Thoracic aorta (tissue), 2 donors: ENCODE measurements around the gene KAZN. TPM values are rescaled to one million over a fixed set of nuclear protein-coding genes. Genes with fewer than 3 reads are reported as not detected.

Experiments
- ATAC-seq: fragments of 150-250 bp; one replicate; pipeline ENCODE4 v1.8.0; 2017; ENCODE audit warnings: low read depth; ENCODE audit not compliant: insufficient number of reproducible peaks, low FRiP score
- DNase-seq: peaks from one replicate; pipeline ENCODE4 v3.0.0-alpha.2; 2020; ENCODE audit warnings: low spot score
- H3K27ac ChIP-seq, 2 donors: fragments of 200-600 bp; sonication (generic); 1 replicate in 1 of 2; 2 replicates in 1 of 2; pipeline ENCODE4 v1.5.1; 2016; ENCODE audit warnings: mild to moderate bottlenecking in 2 of 2, moderate library complexity in 2 of 2
- H3K27me3 ChIP-seq: fragments of 200-600 bp; sonication (generic); replicated peaks from 2 replicates; pipeline ENCODE4 v1.6.0; 2016; ENCODE audit warnings: mild to moderate bottlenecking; ENCODE audit not compliant: insufficient read depth
- H3K36me3 ChIP-seq: fragments of 200-600 bp; sonication (generic); one replicate; pipeline ENCODE4 v1.5.1; 2016
- H3K4me1 ChIP-seq, 2 donors: fragments of 200-600 bp; sonication (generic); 1 replicate in 1 of 2; 2 replicates in 1 of 2; pipeline versions ENCODE4 v1.5.1 to v1.6.0; 2016; ENCODE audit warnings: low read depth in 2 of 2, mild to moderate bottlenecking in 1 of 2; ENCODE audit not compliant: control insufficient read depth in 1 of 2
- H3K4me3 ChIP-seq: fragments of 200-600 bp; sonication (generic); 2 replicates; pipeline ENCODE4 v1.5.1; 2016; ENCODE audit warnings: mild to moderate bottlenecking
- H3K9me3 ChIP-seq: fragments of 200-600 bp; sonication (generic); 2 replicates; pipeline ENCODE4 v1.5.1; 2016
- CTCF ChIP-seq: fragments of 200-600 bp; sonication (generic); IDR thresholded peaks from one replicate; pipeline ENCODE4 v1.5.1; 2019; ENCODE audit warnings: antibody characterized with exemption
- total RNA-seq, 2 donors: library from RNA; depleted of rRNA; stranded (reverse); fragments of >200 nt; gene quantifications; one replicate each; pipeline versions ENCODE4 v1.1.0 to v1.2.3, GENCODE V29; 2016

The KAZN gene
- total RNA-seq, 2 donors from 2014 or later, result 17.4 to 30.3 TPM

GRCh38 chr1:15012822-15013221, 414.3 kb downstream of the KAZN start:
- TF ChIP-seq CTCF, result no peak
- Histone ChIP-seq H3K4me1 (peaks cover 5 to 9% of the 10 kb centered on the region in 2 donors), H3K9me3 (no peaks in the 10 kb centered on the region), H3K27ac (no peak overlapping the region), H3K4me3 (no peak overlapping the region), H3K36me3 (no peaks in the 10 kb centered on the region), H3K27me3 (no peaks in the 10 kb centered on the region)
- ATAC-seq, result no peak
- DNase-seq, result no peak

GRCh38 chr1:15013767-15014166, 415.3 kb downstream of the KAZN start:
- no peaks in the 10 kb centered on the region for H3K4me1 ChIP-seq
- H3K4me3 ChIP-seq, result no peak overlapping the region
- no peak for ATAC-seq
- no peaks in the 10 kb centered on the region for H3K27me3 ChIP-seq
- no peaks in the 10 kb centered on the region for H3K36me3 ChIP-seq
- no peak for TF ChIP-seq CTCF
- H3K9me3 ChIP-seq, result no peaks in the 10 kb centered on the region
- DNase-seq, result no peak
- no peak overlapping the region for H3K27ac ChIP-seq

- Histone ChIP-seq H3K27ac (no peak overlapping the region), H3K9me3 (no peaks in the 10 kb centered on the region), H3K4me1 (no peaks in the 10 kb centered on the region), H3K27me3 (no peaks in the 10 kb centered on the region), H3K4me3 (no peak overlapping the region), H3K36me3 (no peaks in the 10 kb centered on the region)
- no peak for TF ChIP-seq CTCF
- ATAC-seq, result no peak
- no peak for DNase-seq
Observed at GRCh38 chr1:15014516-15014915, 416.0 kb downstream of the KAZN start.

- TF ChIP-seq CTCF, result no peak
- H3K4me3 ChIP-seq, result no peak overlapping the region
- no peak for ATAC-seq
- DNase-seq, result no peak
- H3K9me3 ChIP-seq, result no peaks in the 10 kb centered on the region
- no peaks in the 10 kb centered on the region for H3K27me3 ChIP-seq
- H3K27ac ChIP-seq, result no peak overlapping the region
- no peaks in the 10 kb centered on the region for H3K36me3 ChIP-seq
- peaks cover 0 to 6% of the 10 kb centered on the region in 2 donors for H3K4me1 ChIP-seq
Observed at GRCh38 chr1:15016001-15016400, 417.5 kb downstream of the KAZN start.

GRCh38 chr1:15016526-15016925, 418.0 kb downstream of the KAZN start:
- DNase-seq (no peak), ATAC-seq (no peak)
- H3K36me3 ChIP-seq, result no peaks in the 10 kb centered on the region
- no peaks in the 10 kb centered on the region for H3K9me3 ChIP-seq
- H3K4me3 ChIP-seq, result no peak overlapping the region
- H3K4me1 ChIP-seq, result peaks cover 0 to 11% of the 10 kb centered on the region in 2 donors
- no peak overlapping the region for H3K27ac ChIP-seq
- TF ChIP-seq CTCF, result no peak
- H3K27me3 ChIP-seq, result no peaks in the 10 kb centered on the region
